ENCODE measurements around the gene MTARC1.

DNA sequence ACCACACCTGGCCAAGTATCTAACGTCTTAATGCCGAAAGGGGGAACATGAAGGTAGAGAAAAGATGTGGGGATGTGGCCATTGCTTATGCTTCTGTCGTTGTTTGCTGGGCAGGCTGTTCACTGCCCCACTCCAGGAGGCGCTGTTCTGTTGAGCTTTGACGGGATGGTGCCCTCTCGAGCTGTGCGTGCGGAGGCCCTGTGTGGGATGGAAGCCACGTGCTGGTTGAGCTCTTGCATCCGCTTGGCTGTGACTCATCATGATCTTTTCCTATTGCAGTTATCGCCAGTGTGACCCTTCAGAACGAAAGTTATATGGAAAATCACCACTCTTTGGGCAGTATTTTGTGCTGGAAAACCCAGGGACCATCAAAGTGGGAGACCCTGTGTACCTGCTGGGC is 26.3 kb downstream of the MTARC1 start:
- TF ChIP-seq, protein P1, sequence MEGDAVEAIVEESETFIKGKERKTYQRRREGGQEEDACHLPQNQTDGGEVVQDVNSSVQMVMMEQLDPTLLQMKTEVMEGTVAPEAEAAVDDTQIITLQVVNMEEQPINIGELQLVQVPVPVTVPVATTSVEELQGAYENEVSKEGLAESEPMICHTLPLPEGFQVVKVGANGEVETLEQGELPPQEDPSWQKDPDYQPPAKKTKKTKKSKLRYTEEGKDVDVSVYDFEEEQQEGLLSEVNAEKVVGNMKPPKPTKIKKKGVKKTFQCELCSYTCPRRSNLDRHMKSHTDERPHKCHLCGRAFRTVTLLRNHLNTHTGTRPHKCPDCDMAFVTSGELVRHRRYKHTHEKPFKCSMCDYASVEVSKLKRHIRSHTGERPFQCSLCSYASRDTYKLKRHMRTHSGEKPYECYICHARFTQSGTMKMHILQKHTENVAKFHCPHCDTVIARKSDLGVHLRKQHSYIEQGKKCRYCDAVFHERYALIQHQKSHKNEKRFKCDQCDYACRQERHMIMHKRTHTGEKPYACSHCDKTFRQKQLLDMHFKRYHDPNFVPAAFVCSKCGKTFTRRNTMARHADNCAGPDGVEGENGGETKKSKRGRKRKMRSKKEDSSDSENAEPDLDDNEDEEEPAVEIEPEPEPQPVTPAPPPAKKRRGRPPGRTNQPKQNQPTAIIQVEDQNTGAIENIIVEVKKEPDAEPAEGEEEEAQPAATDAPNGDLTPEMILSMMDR (IDR thresholded peaks at IDR 0.05) = no peak
- no peak for TF ChIP-seq EP300 (IDR thresholded peaks at IDR 0.05)
